ENCODE results near the gene NPY4R. TPM values are rescaled to one million over a fixed set of nuclear protein-coding genes. Genes with fewer than 3 reads are reported as not detected.
"Not testable (repeated sequence)": the region's sequence is repeated elsewhere in the genome, so short reads cannot be mapped to it uniquely, and the experiment has no call there.

The NPY4R gene
- polyA plus RNA-seq, 2 of the 4 experiments (the other 2 are of a cell fraction), result 76.1 to 92.3 TPM

DNA sequence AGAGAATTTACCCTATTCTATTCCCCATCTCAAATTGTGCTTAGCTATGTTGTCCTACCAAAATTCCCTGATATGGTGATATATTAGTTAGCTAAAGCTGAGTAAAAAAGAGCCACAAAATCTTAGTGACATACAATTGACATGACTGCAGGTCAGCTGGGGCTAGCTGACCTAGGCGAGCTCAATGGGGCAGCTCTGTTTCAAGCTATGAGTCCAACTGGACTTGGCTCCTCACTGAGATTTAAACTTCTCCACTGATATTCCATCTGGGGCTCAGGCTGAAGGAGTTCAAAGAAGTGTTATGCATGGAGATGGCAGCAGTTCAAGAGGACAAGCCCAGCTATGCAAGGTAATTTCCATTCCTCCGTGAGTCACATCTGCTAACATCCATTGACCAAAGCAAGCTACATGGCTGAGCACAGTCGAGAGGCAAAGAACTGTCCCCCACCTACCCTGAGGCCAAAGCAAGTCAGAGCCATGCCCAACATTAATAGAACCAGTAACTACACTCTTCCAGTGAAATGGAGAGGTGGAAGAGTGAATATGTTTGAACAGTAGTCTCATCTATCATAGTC is 9.1 kb upstream of the NPY4R start:
- WGBS (ENCODE audit: missing lambda C conversion rate), result 45% methylated on average over 1 of the region's 3 CpGs
- H3K4me1 ChIP-seq, H3K9me3 ChIP-seq, POLR2A ChIA-PET, CTCF ChIA-PET, H3K4me3 ChIP-seq: not testable (repeated sequence)
- peak overlapping the region; percentile 56; the same call in 2 of the 3 replicates for H3K4me2 ChIP-seq
- DNase-seq (ENCODE audit: low read depth in 1 of 2, low spot score in 1 of 2), result peak in 1 of 2 experiments; percentile 27
- TF ChIP-seq GATA3 (IDR thresholded peaks at IDR 0.05; ENCODE audit: borderline replicate concordance) (0 out of 2 replicates have a peak, but pooled peaks have one; percentile 31), RAD21 (conservative IDR thresholded peaks at IDR 0.05 in 1 of 2, IDR thresholded peaks at IDR 0.05 in 1 of 2) (0 out of 5 replicates have a peak, but pooled peaks of 1 of the 2 experiments have one; percentile 7), MAX (IDR thresholded peaks at IDR 0.05) (0 out of 2 replicates have a peak, but pooled peaks have one; percentile 13)
- peak; percentile 98 for FAIRE-seq
- H3K27ac ChIP-seq, result peak overlapping the region; percentile 70 to 74; a peak in 5 of 6 replicates
- peak; percentile 86 to 87 for ATAC-seq

DNA sequence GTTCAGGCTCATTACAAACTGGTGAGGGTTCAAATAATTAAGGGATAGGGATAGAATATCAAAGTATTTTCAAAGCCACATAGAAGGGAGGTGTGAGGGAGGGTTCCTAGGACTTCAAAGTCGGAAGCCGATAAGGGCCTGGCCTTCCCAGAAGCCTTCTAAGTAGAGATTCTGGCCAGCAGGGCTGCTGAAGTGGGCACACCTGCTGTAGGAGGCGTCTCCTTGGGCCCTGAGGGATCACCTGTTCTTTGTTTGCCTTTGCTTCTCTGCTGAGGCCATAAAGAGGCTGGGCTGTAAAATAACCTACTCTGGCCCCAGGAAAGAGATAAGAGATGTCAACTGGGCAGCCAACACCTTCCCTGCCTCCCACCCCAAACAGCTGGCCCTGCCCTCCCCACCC is 8.0 kb upstream of the NPY4R start:
- DNase-seq (ENCODE audit: low read depth in 1 of 2, low spot score in 1 of 2); H3K4me1 ChIP-seq; POLR2A ChIA-PET; H3K9me3 ChIP-seq; FAIRE-seq; H3K4me3 ChIP-seq; CTCF ChIA-PET; H3K4me2 ChIP-seq; ATAC-seq: not testable (repeated sequence)
- H3K27ac ChIP-seq, result peak overlapping the region; percentile 50 to 80; a peak in 3 of 6 replicates
- 100% methylated on average over 3 of the region's 3 CpGs for WGBS (ENCODE audit: missing lambda C conversion rate)

GRCh38 chr10:46470134-46470533 is 4.4 kb upstream of the NPY4R start:
- H3K4me2 ChIP-seq; H3K9me3 ChIP-seq; DNase-seq (ENCODE audit: low read depth in 1 of 2, low spot score in 1 of 2); CTCF ChIA-PET; H3K4me1 ChIP-seq; H3K27ac ChIP-seq; H3K4me3 ChIP-seq; POLR2A ChIA-PET: not testable (repeated sequence)
- FAIRE-seq (peak; percentile 63), ATAC-seq (peak in 1 of 2 experiments; percentile 38; a peak in 3 of 6 replicates)
- WGBS (ENCODE audit: missing lambda C conversion rate), result no CpG with 5 or more reads among the region's 1 CpG

DNA sequence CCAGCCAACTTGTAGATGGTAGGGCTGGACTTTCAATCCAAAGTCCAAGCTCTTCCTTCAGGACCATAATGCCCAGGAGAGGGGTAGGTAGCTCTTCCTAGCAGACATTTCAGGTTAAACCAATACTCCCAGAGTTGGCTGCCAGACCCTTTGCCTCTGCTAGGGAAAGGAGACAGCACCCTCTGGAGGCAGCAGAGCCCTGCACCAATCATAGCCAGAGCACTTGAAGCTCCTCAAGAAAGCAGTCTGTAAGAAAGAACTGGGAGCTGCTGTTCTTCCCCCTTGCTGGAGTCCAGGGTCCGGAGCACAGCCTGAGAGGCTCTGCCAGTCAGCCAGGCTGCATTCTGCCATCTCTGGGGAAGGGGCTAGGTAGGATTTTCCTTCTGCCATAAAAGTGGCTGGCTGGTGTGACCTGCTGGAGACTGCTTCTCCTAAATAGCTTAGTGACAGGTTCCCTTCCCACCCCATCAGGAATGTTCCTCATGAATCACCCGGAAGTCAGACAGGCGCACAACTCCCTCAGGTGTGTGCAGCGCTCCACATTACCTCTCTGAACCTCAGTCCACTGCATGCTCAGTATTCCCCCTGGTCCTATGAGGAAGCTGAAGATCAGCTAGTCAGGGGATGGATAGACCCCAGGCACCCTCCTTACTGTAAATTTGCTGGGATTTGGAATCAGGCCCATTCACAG is 2.5 kb upstream of the NPY4R start:
- DNase-seq (ENCODE audit: low read depth in 1 of 2, low spot score in 1 of 2); CTCF ChIA-PET; H3K9me3 ChIP-seq; H3K4me3 ChIP-seq; POLR2A ChIA-PET; FAIRE-seq; H3K4me1 ChIP-seq; H3K4me2 ChIP-seq: not testable (repeated sequence)
- ATAC-seq, result peak; percentile 57 to 70
- H3K27ac ChIP-seq, result peak overlapping the region in 1 of 2 experiments; percentile 69; a peak in 2 of 6 replicates
- no CpG with 5 or more reads among the region's 4 CpGs for WGBS (ENCODE audit: missing lambda C conversion rate)

DNA sequence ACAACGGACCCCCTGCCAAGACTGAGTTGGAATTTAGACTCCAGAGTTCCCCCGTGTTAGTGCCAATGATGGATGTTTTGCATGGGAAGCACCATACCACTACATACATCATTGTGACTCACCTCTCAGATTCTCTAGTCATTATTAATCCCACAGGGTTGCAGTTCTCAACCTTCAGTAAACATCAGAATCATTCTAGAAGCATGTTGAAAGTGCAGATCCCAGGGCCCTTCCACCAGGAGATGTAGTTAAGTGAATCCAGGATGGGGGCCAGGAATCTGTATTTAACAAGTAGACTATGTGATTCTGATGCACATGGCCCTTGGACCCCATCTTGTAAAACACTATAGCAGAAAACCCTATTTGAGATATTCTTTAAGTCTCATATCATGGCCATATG is 2.1 kb downstream of the NPY4R start:
- FAIRE-seq, H3K9me3 ChIP-seq, H3K4me3 ChIP-seq, POLR2A ChIA-PET, CTCF ChIA-PET, H3K4me1 ChIP-seq: not testable (repeated sequence)
- DNase-seq (ENCODE audit: low read depth in 1 of 2, low spot score in 1 of 2), result peak in 1 of 2 experiments; percentile 44
- peak overlapping the region; percentile 66 to 71; a peak in 5 of 6 replicates for H3K27ac ChIP-seq
- no CpG with 5 or more reads among the region's 2 CpGs for WGBS (ENCODE audit: missing lambda C conversion rate)
- H3K4me2 ChIP-seq, result 0 out of 3 replicates have a peak overlapping the region, but pooled peaks have one; percentile 26
- ATAC-seq, result peak; percentile 13 to 32; a peak in 5 of 6 replicates

GRCh38 chr10:46462276-46462675 is 3.5 kb downstream of the NPY4R start:
- H3K4me2 ChIP-seq; ATAC-seq; DNase-seq (ENCODE audit: low read depth in 1 of 2, low spot score in 1 of 2); H3K9me3 ChIP-seq; H3K4me1 ChIP-seq; FAIRE-seq; POLR2A ChIA-PET; H3K4me3 ChIP-seq; CTCF ChIA-PET: not testable (repeated sequence)
- H3K27ac ChIP-seq, result peak overlapping the region; percentile 22 to 57; a peak in 1 of 6 replicates
- 91% methylated on average over 6 of the region's 10 CpGs for WGBS (ENCODE audit: missing lambda C conversion rate)

- CTCF ChIA-PET, FAIRE-seq, ATAC-seq: not testable (repeated sequence)
Measured at GRCh38 chr10:46459579-46459978, 6.2 kb downstream of the NPY4R start.

GRCh38 chr10:46457071-46457470 is 8.7 kb downstream of the NPY4R start:
- POLR2A ChIA-PET; FAIRE-seq; H3K27ac ChIP-seq; CTCF ChIA-PET; H3K9me3 ChIP-seq; H3K4me1 ChIP-seq; H3K4me3 ChIP-seq; DNase-seq (ENCODE audit: low read depth in 1 of 2, low spot score in 1 of 2); H3K4me2 ChIP-seq: not testable (repeated sequence)
- no CpG with 5 or more reads among the region's 3 CpGs for WGBS (ENCODE audit: missing lambda C conversion rate)
- peak; percentile 24 to 50; a peak in 5 of 6 replicates for ATAC-seq

More at GRCh38 chr10:46459579-46459978, 6.2 kb downstream of the NPY4R start:
- H3K4me1 ChIP-seq; H3K4me3 ChIP-seq; POLR2A ChIA-PET; DNase-seq (ENCODE audit: low read depth in 1 of 2, low spot score in 1 of 2); H3K27ac ChIP-seq; H3K9me3 ChIP-seq; H3K4me2 ChIP-seq: not testable (repeated sequence)
- 96% methylated on average over 3 of the region's 7 CpGs for WGBS (ENCODE audit: missing lambda C conversion rate)

- H3K4me2 ChIP-seq; H3K4me1 ChIP-seq; CTCF ChIA-PET; H3K4me3 ChIP-seq; POLR2A ChIA-PET; H3K9me3 ChIP-seq; H3K27ac ChIP-seq; DNase-seq (ENCODE audit: low read depth in 1 of 2, low spot score in 1 of 2): not testable (repeated sequence)
- FAIRE-seq, result peak; percentile 84
- peak; percentile 45 to 51 for ATAC-seq
- no CpG with 5 or more reads among the region's 2 CpGs for WGBS (ENCODE audit: missing lambda C conversion rate)
Measured at GRCh38 chr10:46455992-46456391, 9.8 kb downstream of the NPY4R start.

DNA sequence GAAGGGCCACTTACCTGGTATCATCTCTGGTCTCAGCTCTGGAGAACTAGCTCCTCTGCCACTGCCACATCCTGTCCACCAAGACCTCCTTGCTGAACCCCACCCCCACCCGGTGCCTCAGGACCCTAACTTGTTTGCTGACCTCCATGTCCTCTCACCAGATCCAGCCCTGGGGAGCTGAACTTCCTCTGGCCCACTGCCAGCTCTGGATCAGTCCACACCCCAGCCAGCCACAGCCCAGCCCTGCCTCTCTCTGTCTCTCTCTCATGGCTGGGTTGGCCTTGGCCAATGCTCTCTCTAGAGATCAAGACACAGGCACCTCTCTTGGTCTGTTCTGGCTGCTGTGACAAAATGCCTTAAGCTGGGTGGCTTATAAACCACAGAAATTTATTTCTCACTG is 14.4 kb downstream of the NPY4R start:
- no CpG with 5 or more reads among the region's 1 CpG for WGBS (ENCODE audit: missing lambda C conversion rate)
- H3K9me3 ChIP-seq; CTCF ChIA-PET; H3K4me2 ChIP-seq; DNase-seq (ENCODE audit: low read depth in 1 of 2, low spot score in 1 of 2); H3K4me3 ChIP-seq; POLR2A ChIA-PET; FAIRE-seq; H3K4me1 ChIP-seq: not testable (repeated sequence)
- peak overlapping the region in 1 of 2 experiments; percentile 66; a peak in 2 of 6 replicates for H3K27ac ChIP-seq
- ATAC-seq, result peak in 1 of 2 experiments; percentile 2; a peak in 1 of 6 replicates

Data from A549 (cell line).